Natural killer cell treated with Interleukin-12 subunit alpha and Interleukin-12 subunit beta and Interleukin-15 and Interleukin-18, amount 100 ng/mL, for 72 hours (primary cell): ENCODE measurements around the gene OR1J4. TPM values are rescaled to one million over a fixed set of nuclear protein-coding genes. Genes with fewer than 3 reads are reported as not detected.
"Not testable (repeated sequence)": the region's sequence is repeated elsewhere in the genome, so short reads cannot be mapped to it uniquely, and the experiment has no call there.

Experiments used
- ATAC-seq, 2 donors: fragments of 150-1000 bp; cut with Tn5 transposase in 1 of 2; sonication (Bioruptor Pico), chemical (Tn5 transposase) in 1 of 2; 2 replicates each; pipeline ENCODE4 v1.10.0; 2021
- DNase-seq: peaks from one replicate; pipeline ENCODE4 v3.0.0; 2022; ENCODE audit warnings: low spot score
- H3K27ac Mint-ChIP-seq, 2 donors: 1 replicate in 1 of 2; 2 replicates in 1 of 2; pipeline ENCODE4 v1.8.0; 2022; ENCODE audit warnings: mixed read lengths in 2 of 2, mild to moderate bottlenecking in 1 of 2, moderate library complexity in 1 of 2
- H3K27me3 Mint-ChIP-seq, 2 donors: 1 replicate in 1 of 2; 2 replicates in 1 of 2; pipeline ENCODE4 v1.8.0; 2022; ENCODE audit warnings: mixed read lengths in 2 of 2
- H3K36me3 Mint-ChIP-seq: one replicate; pipeline ENCODE4 v1.8.0; 2022; ENCODE audit warnings: mixed read lengths
- H3K4me1 Mint-ChIP-seq, 2 donors: 1 replicate in 1 of 2; 2 replicates in 1 of 2; pipeline ENCODE4 v1.8.0; 2022; ENCODE audit warnings: low read depth in 2 of 2, mixed read lengths in 2 of 2, mild to moderate bottlenecking in 1 of 2
- H3K4me3 Mint-ChIP-seq: one replicate; pipeline ENCODE4 v1.8.0; 2022; ENCODE audit warnings: mixed read lengths
- H3K9me3 Mint-ChIP-seq: 2 replicates; pipeline ENCODE4 v1.8.0; 2022; ENCODE audit warnings: mixed read lengths
- total RNA-seq, 2 donors: library from RNA; stranded (reverse); gene quantifications; one replicate each; pipeline ENCODE4 v1.2.3, GENCODE V29; 2022

The OR1J4 gene
- total RNA-seq, 2 donors from 2014 or later: not detected

DNA sequence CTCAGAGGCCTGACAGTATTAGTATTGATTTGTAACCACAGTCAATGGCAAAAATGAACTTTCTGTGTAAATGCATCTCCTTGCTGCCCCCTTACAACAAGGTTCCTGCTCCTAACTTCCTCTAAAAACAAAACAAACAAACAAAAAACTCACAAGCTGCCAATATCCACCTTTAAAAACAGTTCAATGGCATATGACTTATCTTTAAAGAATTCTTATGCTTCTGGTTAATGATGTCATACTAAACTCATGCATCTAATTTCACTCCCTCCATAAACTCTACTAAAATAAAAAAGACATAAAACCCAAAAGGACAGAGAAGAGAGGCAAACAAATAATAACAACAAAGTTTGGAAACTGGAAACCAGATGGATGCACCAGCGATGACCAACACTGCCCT, 17.2 kb downstream of the OR1J4 start:
- peaks cover 12 to 39% of the 10 kb centered on the region in 2 donors for H3K27me3 Mint-ChIP-seq
- DNase-seq (no peak), ATAC-seq (no peak)
- H3K36me3 Mint-ChIP-seq: no peaks in the 10 kb centered on the region
- H3K9me3 Mint-ChIP-seq: no peaks in the 10 kb centered on the region
- no peaks in the 10 kb centered on the region for H3K4me1 Mint-ChIP-seq
- H3K27ac Mint-ChIP-seq: no peak overlapping the region
- H3K4me3 Mint-ChIP-seq: no peak overlapping the region

DNA sequence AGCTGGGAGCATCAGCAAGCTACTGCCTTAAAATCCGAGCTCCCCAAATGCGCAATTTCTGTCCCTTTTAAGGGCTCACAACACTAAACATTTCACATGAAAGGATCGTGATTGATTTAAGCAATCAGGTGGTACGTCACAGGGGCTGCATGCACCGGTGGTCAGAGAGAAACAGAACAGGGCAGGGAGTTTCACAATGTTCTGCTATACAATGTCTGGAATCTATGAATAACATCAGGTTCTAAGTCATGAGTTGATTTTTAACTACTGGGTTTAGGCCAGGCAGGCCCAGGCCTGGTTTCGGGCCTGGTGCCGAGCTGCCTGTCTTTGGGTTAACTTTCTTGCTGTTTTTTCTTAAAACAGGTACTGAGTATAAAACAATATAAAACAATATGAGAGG, 18.1 kb downstream of the OR1J4 start:
- not testable (repeated sequence) for ATAC-seq, H3K27ac Mint-ChIP-seq, H3K9me3 Mint-ChIP-seq, DNase-seq, H3K36me3 Mint-ChIP-seq, H3K4me3 Mint-ChIP-seq, H3K4me1 Mint-ChIP-seq
- H3K27me3 Mint-ChIP-seq: peaks cover 12 to 48% of the 10 kb centered on the region in 2 donors

DNA sequence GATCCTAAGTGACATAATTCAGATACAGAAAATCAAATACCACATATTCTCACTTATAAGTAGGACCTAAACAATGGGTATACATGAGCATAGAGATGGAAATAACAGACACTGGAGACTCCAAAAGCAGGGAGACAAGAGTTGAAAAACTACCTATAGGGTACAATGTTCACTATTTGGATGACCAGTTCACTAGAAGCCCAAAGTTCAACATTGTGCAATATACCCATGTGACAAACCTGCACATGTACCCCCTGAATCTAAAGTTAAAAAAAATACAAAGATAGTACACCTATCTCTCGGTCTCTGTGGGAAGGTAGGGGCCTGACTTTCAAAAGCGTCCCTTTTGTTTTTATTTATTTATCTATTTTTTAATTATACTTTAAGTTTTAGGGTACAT, 19.8 kb downstream of the OR1J4 start:
- no peaks in the 10 kb centered on the region for H3K36me3 Mint-ChIP-seq
- no peak for ATAC-seq
- H3K9me3 Mint-ChIP-seq: no peaks in the 10 kb centered on the region
- H3K27me3 Mint-ChIP-seq: peaks cover 12 to 41% of the 10 kb centered on the region in 2 donors
- no peak overlapping the region for H3K27ac Mint-ChIP-seq
- no peaks in the 10 kb centered on the region for H3K4me1 Mint-ChIP-seq
- no peak for DNase-seq
- no peak overlapping the region for H3K4me3 Mint-ChIP-seq

GRCh38 chr9:122546196-122546595, 27.3 kb downstream of the OR1J4 start:
- ATAC-seq: no peak
- Mint-ChIP-seq H3K9me3 (no peaks in the 10 kb centered on the region), H3K27ac (no peak overlapping the region), H3K27me3 (peaks cover 17 to 51% of the 10 kb centered on the region in 2 donors), H3K36me3 (no peaks in the 10 kb centered on the region), H3K4me3 (no peak overlapping the region), H3K4me1 (no peaks in the 10 kb centered on the region)
- DNase-seq: no peak

DNA sequence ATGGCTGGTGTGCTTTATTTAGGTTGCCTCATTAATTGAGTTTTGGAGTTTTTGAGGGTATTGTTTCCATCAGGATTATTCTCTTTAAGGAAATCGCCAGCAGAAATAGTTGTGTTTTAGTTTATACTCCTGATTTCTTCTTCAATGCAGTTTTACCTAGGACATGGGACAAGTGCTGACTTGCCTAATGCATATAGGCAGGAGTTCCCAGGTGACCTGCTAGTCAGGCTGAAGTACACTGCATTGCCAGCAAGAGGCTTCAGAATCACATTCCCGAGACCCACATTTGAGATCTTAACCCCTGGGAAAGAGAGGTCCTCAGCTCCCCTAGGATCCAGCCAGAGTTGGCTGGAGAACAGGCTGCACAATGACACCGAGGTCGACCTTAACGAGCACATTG, 32.4 kb downstream of the OR1J4 start:
- DNase-seq (no peak), ATAC-seq (no peak)
- Mint-ChIP-seq H3K4me1 (no peaks in the 10 kb centered on the region), H3K27me3 (peaks cover 34 to 47% of the 10 kb centered on the region in 2 donors), H3K36me3 (no peaks in the 10 kb centered on the region), H3K4me3 (no peak overlapping the region), H3K27ac (no peak overlapping the region), H3K9me3 (no peaks in the 10 kb centered on the region)

DNA sequence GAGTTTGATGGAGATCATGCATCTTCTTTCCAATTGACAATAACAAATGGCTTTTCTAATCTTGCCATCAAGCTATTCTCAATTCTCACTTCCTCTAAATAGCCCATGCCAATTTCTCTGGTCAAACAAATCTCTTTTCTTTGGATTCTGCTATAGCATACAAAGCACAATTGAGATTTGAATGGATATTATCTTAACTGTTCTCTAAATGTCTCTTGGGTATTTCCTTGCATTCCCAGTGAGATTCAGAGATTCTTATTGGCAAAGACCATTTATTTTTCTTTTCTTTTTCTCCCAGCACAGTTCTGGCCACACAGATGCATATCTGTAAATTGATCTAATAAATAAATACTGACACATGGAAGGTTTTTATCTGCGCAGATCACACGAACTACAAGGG, 33.9 kb downstream of the OR1J4 start, which contains the start of gene OR1N2:
Gene OR1N2 (plus strand): TSS at position 301 of the 400 bp plus-strand sequence. CDS start 100 bp downstream, outside the sequence.
- no peak for DNase-seq
- no peaks in the 10 kb centered on the region for H3K9me3 Mint-ChIP-seq
- H3K36me3 Mint-ChIP-seq: no peaks in the 10 kb centered on the region
- no peak within 1 kb of the TSS for H3K27ac Mint-ChIP-seq
- H3K4me3 Mint-ChIP-seq: no peak within 1 kb of the TSS
- no peak for ATAC-seq
- peaks cover 34 to 47% of the 10 kb centered on the region in 2 donors for H3K27me3 Mint-ChIP-seq
- no peaks in the 10 kb centered on the region for H3K4me1 Mint-ChIP-seq

DNA sequence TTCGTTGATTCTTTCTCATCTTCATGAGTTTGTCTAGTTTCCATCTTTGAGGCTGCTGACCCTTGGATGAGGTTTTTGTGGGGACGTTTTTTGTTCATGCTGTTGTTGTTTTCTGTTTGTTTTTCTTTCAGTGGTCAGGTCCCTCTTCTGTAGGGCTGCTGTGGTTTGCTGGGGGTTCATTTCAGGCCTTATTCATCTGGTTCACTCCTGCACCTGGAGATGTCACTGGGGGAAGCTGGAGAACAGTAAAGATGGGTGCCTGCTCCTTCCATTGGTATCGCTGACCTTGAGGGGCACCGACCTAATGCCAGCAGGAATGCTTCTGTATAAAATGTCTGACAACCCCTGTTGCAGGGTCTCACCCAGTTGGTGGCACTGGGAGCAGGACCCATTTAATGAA, 42.5 kb downstream of the OR1J4 start:
- H3K4me3 Mint-ChIP-seq: no peak overlapping the region

DNA sequence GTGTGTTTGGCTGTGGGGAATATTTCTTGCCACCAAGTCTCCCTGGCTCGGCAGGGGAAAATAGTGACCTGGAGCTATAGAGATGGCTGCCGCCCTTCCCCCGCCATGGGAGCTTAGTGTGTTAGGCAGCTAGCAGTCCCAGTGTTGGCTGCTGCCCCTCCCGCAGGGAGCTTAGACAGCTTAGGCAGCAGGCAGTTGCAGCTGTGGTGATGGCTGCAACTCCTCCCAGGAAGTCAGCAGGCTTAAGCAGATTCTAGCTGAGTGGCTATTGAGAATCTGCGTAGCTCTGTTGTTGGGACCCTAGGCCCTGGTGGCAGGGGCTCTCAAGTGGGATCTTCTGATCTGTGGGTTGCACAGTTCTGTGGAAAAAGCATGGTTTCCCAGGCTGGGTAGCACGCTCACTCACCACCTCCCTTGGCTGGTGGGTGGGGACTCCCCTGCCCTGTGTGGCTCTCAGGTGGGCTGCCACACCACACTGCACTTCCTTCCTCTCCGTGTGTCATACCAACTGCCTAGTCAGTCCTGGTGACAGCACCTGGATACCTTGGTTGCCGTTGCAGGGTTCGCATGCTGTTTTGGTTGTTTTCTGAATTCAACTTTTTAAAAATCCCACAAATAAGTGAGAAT, 43.3 kb downstream of the OR1J4 start:
- peaks cover 15 to 38% of the 10 kb centered on the region in 2 donors for H3K27me3 Mint-ChIP-seq
- H3K9me3 Mint-ChIP-seq: peaks cover 3% of the 10 kb centered on the region
- no peak overlapping the region for H3K27ac Mint-ChIP-seq
- no peak overlapping the region for H3K4me3 Mint-ChIP-seq
- peaks cover 10% of the 10 kb centered on the region for H3K36me3 Mint-ChIP-seq
- H3K4me1 Mint-ChIP-seq: no peaks in the 10 kb centered on the region
- no peak for DNase-seq
- ATAC-seq: no peak

More for the DNA sequence above, 42.5 kb downstream of the OR1J4 start:
- Mint-ChIP-seq H3K4me1 (no peaks in the 10 kb centered on the region), H3K27ac (no peak overlapping the region), H3K27me3 (peaks cover 15 to 37% of the 10 kb centered on the region in 2 donors), H3K36me3 (peaks cover 10% of the 10 kb centered on the region), H3K9me3 (peaks cover 3% of the 10 kb centered on the region)
- DNase-seq (no peak), ATAC-seq (no peak)

GRCh38 chr9:122567901-122568300, 49.0 kb downstream of the OR1J4 start:
- H3K27ac Mint-ChIP-seq: no peak overlapping the region
- no peaks in the 10 kb centered on the region for H3K36me3 Mint-ChIP-seq
- H3K4me3 Mint-ChIP-seq: no peak overlapping the region
- H3K4me1 Mint-ChIP-seq: peaks cover 0 to 5% of the 10 kb centered on the region in 2 donors
- DNase-seq (no peak), ATAC-seq (peak in 1 of 2 donors; percentile 24)
- no peaks in the 10 kb centered on the region for H3K9me3 Mint-ChIP-seq
- peaks cover 0 to 22% of the 10 kb centered on the region in 2 donors for H3K27me3 Mint-ChIP-seq

Other genes with a start within 250 kb of the OR1J4 start
- under 1 TPM; 0.69 to 0.89 TPM for gene PTGS1, start 148.1 kb upstream of the OR1J4 start, total RNA-seq
- not detected for gene OR1J1, start 41.2 kb upstream of the OR1J4 start, total RNA-seq
- gene OR1J2, start 8.3 kb upstream of the OR1J4 start, total RNA-seq: not detected
- not detected for gene OR1N1, start 8.2 kb downstream of the OR1J4 start, total RNA-seq
- not detected for gene OR1N2, start 34.0 kb downstream of the OR1J4 start, total RNA-seq
- gene OR1L8, start 64.2 kb downstream of the OR1J4 start, total RNA-seq: under 1 TPM in 1 of 2 donors, not detected in 1; 0.45 TPM
- gene OR1Q1, start 95.6 kb downstream of the OR1J4 start, total RNA-seq: not detected
- gene OR1B1, start 138.5 kb downstream of the OR1J4 start, total RNA-seq: not detected
- gene OR1L1, start 142.6 kb downstream of the OR1J4 start, total RNA-seq: not detected
- not detected for gene OR1L3, start 156.0 kb downstream of the OR1J4 start, total RNA-seq
- gene OR1L4, start 204.8 kb downstream of the OR1J4 start, total RNA-seq: not detected
- not detected for gene OR1L6, start 223.2 kb downstream of the OR1J4 start, total RNA-seq